Activated CD4-positive, alpha-beta T cell treated with anti-CD3 and anti-CD28 coated beads for 48 hours (primary cell): ENCODE measurements around the gene POU2AF1.
"Not testable (repeated sequence)": the region's sequence is repeated elsewhere in the genome, so short reads cannot be mapped to it uniquely, and the experiment has no call there.

Source experiments
- DNase-seq: peaks from one replicate; pipeline ENCODE4 v3.0.0-alpha.2; 2020

Gene POU2AF1

DNA sequence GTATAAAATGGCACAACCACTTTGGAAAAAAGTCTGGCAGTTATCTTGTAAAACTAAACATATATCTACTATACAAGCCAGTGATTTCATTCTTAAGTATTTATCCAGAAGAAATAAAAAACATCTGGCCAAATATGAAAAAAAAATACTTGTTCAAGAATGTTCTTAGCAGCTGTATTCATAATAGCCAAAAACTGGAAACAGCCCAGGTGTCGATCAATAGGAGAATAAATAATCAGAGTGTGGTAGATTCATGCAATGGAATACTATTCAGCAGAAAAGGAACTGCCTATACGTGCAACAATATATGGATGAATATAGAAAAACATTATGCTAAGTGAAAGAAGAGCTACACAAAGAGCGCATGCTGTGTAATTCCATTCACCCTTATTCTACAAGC, 36.7 kb downstream of the POU2AF1 start:
- no peak for DNase-seq

DNA sequence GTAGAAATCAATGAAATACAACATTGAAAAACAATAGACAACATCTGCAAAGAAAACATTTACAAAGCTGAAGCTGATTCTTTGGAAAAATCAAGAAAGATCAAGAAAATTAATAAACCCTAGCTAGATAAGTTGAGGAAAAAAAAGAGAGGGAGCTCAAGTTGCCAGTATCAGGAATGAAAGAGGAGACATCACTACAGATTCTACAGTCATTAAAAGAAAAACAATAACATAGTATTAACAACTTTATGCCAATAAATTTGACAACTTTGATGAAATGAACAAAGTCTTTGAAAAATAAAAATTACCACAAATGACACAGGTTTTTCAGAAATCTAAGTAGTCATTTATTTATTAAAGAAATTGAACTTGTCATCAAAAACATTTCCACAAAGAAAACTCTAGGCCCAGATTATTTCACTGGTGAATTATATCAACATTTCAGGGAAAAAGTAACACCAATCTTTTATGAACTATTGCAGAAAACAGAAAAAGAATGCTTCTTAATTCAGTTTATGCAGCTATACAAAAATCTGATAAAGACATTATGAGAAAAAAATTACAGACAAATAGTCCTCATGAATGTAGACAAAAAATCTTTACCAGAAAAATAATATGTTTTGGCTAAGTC, 39.2 kb downstream of the POU2AF1 start:
- DNase-seq, result no peak

DNA sequence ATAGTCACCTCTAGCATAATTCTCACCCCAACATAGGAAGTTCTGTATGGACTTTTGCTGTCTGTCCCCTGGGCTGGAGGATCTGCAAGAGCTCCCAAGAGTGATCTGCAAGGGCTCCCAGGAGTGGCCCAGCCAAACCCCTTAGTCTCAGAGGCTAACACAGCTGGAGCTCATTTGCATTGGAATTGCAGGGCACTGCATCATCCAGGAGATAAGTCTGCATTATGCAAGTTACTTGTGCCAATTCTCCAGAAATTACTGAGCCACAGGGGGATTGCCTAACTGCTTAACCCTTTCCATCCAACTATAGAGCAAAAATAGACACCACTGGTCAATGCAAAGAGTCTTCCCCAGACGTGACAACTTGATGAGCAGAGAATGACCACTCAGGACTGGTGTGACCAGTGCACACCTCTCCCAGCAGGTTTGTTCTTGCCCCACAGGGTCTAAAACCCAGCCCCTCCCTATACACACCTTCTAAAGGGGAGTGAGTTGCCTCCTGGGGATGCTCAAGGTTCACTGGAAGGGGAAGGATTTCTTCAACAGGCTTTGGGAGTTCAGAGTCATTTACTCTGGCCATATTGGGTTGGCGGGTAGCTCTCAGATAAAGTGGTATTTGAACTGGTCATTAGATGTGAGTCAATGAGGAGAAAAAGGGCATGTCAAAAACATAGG, 42.4 kb downstream of the POU2AF1 start:
- no peak for DNase-seq

DNA sequence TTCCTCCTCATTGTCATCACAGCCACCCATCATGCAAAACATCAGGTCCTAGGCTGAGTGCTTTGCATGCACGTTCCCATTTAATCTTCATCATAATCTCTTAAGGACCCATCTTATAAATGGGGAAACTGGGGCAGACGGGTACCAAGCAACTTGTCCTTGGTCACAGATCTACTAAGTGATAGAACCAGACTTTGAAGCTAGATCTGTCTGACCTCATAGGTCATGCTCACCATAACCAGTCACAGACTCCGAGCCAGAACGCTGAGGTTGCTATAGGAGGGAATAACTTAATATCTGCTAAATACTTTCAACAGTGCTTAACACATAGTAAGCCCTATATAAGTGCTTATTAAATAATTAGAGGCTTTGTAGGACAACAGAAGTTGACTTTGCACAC, 43.0 kb downstream of the POU2AF1 start:
- DNase-seq, result no peak

DNA sequence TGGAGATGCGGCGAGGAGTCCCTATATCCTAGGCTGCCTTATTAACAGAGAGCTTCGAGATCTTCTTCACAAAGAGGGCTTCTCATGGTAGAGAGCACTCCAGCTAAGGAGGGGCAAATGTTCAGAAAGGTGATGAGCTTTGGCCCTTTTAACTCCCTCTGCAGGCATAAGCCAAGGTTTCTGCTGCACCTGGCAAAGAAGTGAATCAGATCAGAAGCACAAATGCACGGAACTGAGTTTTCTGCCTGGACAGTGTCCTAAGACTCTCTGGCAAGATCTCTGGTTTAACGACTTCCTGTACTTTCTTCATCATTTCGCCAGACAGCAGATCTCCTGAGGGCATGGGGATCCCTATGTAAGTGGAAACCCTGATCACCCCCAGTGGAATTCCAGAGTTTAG, 43.5 kb downstream of the POU2AF1 start:
- no peak for DNase-seq

DNA sequence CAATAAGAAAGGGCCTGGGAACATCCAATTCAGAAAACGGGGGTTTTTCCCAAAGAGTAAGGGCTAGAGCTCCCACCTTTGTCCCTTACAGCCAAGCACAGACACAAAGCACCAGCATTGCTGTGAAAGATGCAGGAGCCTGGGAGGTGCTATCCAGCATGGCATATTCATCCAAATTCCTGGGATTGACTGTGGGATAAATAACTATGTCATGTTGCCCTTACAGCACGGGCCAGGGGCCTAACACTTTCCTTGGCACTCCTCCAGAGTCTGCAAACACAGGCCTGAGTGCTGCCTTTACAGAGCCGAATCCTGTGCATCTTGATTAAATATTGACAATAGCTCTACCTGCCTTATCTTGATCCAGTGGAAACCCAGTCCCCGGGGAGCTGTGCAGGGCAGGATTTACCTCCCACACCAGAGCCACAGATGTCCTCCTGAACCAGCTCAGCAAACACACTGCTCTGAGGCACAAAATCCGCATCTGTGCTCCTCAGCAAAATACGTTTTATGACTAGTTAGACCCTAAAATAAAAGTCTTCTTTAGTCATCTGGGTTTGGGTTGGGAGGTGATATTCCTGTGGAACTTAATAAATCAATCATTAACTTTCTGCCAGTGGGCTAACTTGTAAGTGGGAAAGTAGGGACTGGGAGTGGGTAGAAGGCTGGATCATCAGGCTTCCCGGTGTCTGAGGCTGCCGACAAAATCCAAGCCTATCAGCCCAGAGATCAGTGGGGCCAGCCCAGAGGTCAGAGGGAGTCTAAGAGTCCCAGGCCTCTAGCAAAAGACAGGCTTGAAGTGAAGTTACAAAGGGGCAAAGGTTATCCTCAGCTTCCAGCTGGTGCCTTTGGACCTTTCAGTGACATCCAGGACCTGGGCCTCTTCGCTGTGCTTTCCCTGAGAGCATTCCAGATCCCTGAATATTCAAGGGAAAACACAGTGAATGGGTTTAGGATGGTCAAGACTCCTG, 44.3 kb downstream of the POU2AF1 start:
- no peak for DNase-seq

DNA sequence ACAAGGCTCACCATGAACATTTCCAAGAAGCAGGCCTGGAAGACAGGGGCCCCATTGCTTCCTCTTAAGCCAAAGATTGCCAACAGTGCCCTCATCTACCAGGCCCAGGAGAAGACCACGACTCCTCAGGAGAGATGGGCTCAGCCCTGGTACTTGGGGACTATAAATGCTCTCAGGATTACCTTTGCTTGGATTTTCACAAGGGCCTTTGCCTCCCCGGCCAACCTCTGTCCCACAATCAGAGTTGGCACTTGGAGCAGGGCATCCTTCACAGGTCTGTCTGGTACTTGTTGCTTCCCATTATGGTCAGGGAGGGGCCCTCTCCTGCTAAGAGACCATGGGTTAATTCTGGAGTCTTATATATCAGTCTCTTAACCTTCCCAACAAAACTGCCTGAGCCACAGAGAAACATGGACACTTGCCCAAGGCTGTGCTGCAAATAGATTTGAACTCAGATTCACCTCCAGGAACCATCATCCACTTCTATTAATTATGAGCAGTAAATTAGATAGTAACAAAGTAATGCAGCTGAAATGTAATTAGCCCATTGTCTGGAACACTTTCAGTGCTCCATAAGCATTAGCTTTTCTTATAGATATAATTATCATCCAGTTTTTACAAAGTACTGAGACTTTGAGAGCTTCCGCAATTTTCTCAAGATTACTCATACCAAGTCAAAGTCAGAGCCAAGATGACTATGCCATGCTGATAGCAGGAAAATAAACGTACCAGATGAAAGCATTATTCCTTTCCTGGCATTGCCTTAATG, 47.2 kb downstream of the POU2AF1 start:
- no peak for DNase-seq

DNA sequence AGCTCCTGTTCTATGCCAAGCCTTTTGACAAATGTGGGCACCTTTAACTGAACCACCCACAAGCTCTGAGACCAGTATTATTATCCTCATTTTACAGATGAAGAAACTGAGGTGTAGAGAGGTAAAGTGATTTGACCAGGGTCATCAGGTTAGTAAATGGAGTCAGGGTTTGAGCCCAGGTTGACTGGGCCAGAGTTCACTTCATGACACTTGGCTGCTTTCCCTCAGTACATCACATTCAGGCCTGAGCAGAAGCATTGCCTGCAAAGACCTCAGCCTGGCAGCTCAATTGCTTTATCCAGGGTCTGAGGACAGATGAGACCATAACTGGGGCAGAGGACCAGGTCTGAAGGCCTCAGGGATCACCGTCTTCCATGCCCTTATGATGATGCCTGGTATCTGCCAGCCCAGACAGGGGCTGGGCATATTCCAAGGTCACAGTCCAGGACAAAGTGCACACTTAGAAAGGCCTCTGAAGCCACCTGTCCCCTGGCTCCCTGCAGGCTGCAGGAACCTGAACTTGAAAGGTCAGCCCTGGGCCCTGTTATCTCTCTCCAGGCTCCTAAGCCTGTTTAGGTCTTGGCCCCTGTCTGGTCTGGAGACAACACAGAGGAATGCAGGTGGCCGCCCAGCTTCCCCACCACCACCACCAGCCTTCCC, 48.7 kb downstream of the POU2AF1 start:
- DNase-seq, result no peak

DNA sequence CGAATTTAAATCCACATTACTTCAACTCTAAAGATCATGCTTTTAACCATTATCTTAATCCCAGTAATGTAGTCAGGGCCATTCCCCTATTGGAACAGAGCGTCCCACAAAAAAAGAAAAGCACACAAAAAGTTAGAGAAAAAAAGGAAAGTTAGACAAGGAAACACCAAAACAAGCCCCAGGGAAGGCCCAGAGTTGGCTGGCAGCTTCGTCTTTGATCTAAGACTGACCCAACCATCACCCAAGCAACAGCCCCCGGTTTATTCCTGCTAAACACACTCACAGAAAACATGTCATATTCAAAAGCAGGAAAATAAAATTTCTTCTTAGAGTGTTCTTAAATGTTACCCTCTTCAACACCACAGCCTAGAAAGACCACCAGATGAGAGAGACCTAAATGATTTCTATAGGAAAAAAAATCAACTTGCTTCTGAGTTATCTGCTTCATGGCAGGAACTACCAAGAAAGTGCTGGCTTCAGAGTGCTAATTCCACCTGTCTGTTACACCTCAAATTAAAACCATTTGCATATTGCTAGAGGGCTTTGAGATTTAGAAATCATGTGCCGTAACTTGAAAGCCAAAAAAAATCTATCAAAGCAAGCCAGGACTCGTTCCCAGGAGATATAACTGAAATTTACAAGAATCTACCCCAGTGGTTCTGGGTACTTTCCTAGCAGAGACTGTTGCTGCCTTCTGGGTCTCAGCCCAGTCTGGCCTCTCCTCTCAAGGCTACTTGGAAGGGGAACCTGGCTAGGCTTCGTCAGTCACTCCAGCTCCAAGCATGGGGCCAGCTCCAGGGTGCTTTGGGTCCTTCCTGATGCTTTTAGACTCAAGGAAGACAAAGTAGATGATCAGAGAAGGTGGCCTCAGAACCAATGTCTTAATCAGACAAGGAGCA, 49.5 kb downstream of the POU2AF1 start:
- DNase-seq, result no peak

DNA sequence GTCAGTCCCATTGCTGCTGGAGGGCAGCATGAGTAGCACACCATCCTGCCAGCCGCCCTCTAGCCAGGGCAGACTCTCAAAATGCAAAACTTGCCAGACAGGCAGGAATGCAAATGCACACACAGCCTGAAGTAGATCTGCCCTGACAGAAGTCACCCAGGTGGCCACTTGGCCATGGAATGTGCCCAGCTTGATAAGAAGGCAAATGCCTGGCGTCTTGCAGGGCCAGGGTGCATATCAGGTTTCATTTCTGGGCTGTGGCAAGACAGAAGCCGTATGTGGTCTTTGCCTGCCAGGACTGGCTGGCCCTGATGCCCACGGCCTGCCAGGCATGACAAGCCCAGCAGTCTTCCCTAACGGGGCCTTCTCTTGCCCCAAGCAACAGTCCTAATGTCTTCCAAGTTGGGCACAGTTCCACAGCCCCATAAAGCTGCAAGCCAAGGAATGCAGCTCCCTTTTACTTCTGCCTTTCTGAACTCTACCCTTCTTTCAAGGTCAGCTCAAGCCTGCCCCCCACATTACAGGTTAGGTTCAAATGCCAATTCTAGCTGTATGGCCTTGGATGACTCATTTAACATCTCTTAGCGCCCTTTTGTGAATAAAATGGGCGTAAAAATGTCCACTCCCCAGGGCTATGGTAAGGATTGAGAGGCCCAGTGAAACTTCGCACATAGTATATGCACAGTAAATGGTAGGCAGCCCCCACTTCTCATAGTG, 51.0 kb downstream of the POU2AF1 start:
- no peak for DNase-seq

DNA sequence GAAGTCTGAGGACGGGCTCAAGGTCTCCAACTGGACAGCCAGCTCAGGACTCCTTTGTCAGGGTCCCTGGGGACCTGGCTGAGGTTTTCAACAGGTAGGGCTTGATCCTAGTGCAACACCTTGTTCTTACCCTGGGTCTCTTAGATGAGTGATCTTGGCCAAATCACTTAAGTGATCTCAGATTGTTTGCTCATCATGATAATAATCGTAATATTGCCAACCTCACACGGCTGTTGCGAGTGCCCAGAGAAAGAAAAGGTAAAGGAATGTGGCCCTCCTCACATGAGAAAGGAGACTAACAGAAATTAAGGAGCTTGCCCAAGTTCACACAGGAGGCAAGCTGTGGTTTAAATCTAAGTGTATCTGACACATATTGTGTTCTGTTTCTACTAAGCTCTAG, 52.3 kb downstream of the POU2AF1 start:
- no peak for DNase-seq

DNA sequence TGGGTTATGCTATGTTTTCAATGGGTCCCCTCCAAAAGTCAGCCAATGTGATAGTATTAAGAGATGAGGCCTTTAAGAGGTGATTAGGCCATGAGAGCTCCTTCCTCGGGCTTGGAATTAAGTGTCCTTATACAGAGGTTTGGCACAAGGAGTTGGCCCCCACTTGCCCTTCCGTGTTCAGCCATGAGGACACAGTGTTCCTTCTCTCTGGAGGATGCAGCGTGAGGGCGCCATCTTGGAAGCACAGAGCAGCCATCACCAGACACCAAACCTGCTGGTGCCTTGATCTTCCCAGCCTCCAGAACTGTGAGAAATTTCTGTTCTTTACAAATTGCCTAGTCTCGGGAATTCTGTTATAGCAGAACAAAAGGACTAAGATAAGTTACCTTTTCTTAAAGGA, 53.8 kb downstream of the POU2AF1 start:
- DNase-seq, result no peak

DNA sequence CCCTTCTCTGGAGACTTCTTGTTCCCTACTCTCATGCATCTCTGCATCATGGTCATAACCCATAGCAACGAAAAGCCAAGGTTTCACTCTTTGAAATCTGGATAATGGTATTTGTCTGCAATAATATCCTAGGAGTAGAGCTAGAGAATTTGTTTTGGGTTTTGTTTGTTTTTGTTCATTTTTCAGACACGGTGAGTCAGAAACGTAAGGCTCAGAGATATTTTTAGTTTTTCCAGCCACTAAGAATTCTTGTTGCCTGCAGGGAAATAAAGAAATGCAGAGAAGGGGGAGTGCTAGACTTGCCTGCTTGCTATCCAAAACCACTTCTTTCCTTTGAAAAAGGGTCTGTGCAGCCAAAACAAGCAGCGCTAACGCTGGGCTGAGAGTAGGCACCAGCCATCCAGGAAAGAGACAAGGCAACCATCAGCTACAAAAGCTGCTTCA, 54.8 kb downstream of the POU2AF1 start:
- DNase-seq, result no peak

DNA sequence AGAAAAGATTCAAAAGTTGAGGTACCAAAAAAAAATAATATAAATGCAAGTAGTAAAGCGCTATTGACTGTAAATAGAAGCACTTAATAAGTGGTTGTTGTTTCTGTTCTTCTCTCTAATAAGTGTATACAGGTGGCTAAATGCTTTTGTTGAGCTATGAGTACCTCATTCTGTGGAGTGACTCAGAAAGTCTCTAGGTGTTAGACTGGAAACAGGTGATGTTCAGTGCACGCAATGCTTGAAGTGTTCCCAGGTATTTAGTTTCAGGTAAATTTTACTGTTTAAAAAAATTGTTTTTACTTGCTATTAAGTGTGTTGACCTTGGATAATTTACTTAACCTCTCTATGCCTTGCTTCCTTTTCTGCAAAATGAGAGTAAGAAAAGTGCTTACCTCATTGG, 56.5 kb downstream of the POU2AF1 start:
- no peak for DNase-seq

DNA sequence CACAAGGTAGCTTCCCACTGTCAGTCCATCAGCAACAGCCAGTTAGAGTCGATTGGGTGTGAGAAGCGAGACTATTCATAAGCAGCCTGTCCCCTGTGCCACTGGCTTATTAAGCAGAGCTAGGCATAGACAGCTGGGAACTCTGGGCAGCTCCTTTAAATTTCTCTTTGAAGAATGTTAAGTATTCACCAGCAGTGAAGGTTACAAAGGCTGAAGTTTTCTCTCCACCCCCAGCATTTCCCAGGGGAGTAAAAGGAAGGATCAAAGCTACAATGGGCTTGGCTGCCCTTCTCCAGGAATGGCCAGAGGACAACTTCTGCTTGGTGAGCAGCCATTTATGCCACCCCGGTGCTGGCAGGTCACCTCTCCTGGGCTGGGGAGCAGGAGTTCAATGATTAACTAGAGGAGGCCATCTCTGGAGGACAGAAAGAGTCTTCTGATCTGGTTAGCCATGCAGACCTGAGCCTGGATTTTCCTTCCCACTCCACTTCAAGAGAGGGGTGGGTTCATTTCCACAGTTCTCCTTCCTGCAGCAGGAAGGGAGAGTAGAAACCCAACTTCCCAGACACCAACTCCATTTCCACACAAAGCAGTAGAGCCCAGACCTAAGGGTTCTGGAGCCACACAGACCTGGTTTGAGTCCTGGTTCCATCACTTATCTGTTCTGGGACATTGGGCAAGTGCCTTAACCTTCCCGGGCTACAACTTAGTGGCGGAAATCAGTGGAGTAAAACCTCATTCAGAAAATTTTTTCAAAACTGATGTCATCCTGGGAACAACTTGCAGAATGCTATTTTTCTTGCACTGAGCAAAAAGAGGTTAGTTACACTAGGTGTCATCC, 58.1 kb downstream of the POU2AF1 start:
- no peak for DNase-seq

DNA sequence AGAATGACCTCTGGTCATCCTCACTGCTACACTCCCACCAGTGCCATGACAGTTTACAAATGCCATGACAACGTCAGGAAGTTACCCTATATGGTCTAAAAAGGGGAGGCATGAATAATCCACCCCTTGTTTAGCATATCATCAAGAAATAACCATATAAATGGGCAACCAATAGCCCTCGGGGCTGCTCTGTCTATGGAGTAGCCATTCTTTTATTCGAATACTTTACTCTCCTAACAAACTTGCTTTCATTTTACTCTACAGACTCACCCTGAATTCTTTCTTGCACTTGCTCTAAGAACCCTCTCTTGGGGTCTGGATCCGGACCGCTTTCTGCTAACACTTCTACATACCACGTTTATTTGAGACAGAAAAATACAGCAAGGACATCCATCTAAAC, 58.9 kb downstream of the POU2AF1 start:
- not testable (repeated sequence) for DNase-seq

DNA sequence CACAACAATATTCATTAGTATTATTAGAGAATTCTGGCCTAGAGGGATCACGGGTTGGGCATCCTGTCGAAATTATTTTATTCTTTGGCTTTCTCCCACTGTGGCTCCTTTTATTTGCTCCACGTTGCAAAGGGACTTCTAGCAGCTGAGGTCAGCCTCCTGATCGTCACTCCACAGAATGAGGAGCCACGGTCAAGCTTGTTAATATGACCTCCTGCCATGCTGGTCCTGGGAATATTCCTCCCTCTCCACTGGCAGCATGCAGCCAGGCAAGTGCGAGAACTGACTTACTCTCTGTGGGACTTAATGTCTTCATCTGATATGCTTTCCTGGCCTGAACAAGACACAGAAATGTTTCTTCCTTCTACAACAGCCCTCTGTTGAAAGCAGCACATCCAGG, 59.8 kb downstream of the POU2AF1 start:
- no peak for DNase-seq

DNA sequence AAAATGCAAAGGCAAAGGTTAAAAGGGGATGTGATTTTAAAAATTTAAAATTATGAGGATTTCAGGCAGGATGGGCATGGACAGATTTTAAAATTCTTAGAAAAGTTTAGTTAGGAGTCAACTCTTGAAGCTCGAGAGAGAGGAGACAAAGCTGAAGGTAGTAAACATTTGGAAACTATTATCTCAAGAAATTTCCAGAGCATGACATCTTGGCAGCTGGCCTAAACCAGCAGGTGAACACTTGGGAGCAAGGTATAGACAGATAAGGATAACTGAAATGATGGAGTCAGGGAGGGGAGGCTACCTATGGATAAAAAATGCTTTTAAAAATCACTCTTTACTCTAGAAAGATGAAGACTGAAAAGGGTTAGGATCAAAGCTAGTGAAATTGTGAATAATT, 67.0 kb downstream of the POU2AF1 start:
- DNase-seq, result no peak

DNA sequence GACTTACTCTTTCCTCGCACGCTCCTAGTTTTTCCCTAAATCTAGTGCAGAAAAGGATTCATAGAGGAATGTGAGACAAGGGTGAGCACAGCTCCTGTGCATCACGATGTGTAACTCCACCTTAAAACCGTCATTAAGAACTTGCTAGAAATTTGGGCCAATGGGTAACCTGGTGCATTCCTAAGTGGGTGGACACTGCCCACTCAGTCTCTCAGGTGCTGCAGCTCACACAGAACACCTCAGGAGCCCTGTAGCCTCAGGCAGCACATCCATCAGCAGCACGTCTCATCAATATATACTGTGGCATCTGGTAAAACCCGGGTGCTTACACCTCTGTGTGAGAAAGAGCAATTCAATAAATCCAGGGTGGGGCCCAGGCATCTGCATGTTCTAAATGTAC, 68.4 kb downstream of the POU2AF1 start:
- no peak for DNase-seq

DNA sequence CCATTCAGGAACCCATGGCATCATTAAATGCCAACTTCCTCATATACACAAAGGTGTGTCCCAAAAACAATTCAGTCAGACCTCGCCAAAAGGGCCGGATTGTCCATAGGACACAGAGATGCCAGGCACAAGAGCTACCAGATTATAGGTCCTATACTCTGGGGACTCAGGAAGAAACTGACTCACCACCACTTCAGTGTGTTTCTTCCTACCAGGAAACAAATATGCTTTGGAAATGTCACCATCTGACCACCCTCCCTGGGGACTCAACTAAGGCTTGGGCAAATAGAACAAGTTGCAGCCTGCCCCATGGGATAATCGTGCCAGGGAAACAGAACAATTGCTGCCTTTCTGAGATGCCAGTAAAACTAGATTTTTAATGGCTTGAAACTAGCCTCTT, 69.0 kb downstream of the POU2AF1 start:
- DNase-seq, result no peak
